Stimulated activated CD8-positive, alpha-beta memory T cell treated with anti-CD3 and anti-CD28 coated beads, Interleukin-4, amount 100 ng/mL, for 4 hours (primary cell): ENCODE results near the gene TMEM223.
"Not testable (repeated sequence)": the region's sequence is repeated elsewhere in the genome, so short reads cannot be mapped to it uniquely, and the experiment has no call there.

Experiments used
- DNase-seq, 2 donors: peaks; one replicate each; pipeline ENCODE4 v3.0.0-alpha.2; 2020; ENCODE audit warnings: low read depth in 2 of 2, low spot score in 1 of 2

The TMEM223 gene

DNA sequence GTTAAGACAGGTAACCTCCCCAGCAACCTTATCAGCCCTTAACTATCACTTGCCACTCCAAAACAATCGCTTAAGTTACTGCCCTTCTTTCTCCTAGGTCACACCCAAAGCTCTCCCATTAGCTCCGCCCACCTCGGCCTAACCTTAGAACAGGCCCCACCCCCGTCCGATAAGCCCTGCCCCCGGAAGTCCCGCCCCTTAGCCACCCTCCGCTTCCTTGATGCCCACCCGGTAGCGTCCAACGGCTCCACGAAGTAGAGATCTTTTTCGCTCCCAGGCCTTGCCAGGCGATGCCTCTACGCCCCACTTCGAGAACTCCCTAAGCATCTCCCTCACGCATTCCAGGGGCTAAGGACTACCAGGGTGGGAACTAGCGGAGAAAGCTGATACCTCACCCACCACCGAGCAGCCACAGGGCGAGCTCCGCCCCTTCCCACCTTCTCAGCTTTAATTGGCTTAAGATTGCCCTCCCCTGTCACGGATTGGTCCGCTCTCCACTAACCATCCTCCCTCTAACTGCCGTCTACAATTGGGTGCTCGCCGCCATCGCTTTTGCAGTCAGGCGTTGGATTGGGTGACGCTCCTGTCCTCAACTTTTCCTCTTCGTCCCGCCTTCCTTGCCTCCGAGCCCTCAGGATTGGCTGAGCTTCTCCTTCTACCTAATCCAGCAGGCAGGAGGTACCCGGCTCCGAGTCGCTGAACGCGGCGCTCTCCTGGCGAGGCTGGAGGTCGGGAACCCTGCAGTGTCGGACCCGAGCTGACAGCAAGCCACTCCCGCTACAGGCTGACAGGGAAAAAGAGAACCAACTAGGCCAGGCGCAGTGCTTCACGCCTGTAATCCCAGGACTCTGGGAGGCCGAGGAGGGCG lies 37.8 kb downstream of the TMEM223 start, which contains the start of gene ZBTB3:
Gene ZBTB3, minus strand, starts transcription at position 425 of the 868 bp plus-strand sequence. CDS start 496 bp downstream, outside the sequence.
- peak; percentile 92 to 94 for DNase-seq

DNA sequence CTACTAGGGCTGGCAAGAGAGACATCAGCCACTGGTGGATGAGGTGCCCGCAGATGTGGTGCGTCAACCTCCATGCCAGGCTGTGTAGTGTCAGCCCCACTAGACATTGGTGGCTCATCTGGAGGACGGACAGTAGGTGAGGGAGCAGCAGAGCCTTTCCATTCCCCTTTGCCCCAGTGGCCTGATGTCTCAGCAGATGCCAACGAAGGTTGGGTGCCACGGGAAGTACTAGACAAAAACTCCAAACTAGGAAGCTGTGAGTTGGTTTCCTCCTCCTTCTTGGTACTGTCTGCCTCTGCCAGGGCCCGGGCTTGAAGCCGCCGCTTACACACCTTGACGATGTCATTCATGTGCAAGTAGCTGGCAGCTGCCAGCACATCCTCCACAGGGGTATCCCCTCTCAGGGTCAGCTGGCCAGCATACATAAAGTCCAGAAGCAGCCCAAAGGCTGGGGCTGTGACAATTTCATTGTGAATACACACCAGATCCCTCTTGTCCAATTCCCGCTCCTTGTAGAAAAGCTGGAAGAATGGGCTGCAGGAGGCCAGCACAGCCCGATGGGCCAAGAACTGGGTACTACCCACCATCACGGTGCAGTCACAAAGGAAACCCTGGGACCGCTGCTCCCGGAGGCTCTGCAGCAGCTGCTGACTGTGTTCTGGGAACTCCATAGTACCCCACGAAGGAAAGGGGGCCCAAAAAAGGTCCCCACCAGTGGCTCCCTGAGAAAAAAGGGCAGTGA lies 38.6 kb downstream of the TMEM223 start:
- no peak for DNase-seq

DNA sequence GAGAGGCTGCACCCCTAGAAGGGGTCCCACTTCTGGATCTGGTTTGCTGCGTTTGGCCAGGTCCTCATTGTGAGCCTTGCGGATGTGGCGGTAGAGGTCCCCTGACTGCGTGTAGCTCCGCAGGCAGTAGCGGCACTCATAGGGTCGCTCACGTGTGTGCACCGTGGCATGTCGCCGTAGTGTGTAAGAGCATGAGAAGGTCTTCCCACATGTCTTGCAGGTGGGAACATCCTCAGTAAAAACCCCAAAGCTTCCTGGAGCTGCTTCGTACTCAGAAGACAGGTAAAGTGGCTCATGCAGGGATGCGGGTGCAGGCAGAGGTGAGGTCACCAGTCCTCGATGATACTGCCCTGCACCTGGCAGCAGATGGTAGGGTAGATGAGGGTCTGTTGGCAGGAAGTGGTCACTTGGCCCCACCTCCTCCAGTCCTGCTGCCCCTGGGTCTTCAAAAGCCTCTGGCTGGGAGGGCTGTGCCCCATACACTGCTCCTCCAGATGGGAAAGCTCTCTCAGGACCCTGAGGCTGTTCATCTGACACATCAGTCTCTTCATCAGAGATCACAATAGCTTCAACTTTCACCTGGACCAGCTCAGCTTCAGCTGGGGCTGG lies 39.5 kb downstream of the TMEM223 start:
- no peak for DNase-seq

DNA sequence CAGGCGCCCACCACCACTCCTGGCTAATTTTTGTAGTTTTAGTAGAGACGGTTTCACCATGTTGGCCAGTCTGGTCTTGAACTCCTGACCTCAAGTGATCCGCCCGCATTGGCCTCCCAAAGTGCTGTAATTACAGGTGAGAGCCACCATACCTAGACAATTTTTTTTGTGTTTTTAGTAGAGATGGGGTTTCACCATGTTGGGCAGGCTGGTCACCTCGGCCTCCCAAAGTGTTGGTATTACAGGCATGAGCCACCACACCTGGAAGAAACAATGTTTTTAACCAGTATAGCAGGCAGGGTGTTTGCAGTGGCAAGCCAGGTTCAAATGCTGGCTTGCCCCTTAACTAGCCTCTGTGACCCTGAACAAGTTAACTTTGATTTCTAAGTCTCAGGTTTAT lies 41.9 kb downstream of the TMEM223 start:
- not testable (repeated sequence) for DNase-seq

DNA sequence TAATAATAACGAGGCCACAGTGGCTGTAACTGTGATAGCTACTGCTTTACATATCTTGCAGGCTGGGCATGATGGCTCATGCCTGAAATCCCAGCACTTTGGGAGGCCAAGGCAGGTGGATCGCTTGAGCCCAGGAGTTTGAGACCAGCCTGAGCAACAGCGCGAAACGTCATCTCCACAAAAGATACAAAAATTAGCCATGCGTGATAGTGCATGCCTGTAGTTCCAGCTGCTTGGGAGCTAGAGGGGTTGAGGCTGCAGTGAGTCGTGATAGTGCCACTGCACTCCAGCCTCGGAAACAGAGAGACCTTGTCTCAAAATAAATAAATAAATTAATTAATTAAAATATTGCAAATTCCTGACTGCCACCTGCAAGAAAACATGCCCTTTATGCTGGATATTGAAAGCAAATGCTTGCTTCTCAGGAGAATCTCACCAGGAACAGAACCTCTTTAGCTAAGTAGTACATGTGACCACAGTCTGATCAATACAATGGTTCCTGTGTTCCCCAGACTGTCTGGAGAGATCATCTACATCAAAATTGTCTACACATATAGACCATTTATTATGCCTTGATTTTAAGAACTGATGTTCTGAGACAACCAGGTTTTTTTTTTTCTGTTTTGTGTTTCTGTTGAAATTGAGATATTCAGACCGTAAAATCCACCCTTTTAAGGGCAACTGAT lies 44.2 kb downstream of the TMEM223 start:
- no peak for DNase-seq
